ENCODE results near the gene RNF215. TPM values are rescaled to one million over a fixed set of nuclear protein-coding genes. Genes with fewer than 3 reads are reported as not detected.

The RNF215 gene
- total and polyA plus RNA-seq, 2 of the 13 experiments (the other 11 are each of a cell fraction or from before 2014, with no cell fraction given) = 5.3 to 6.1 TPM

- TF ChIP-seq MLXIP (CRISPR knock-in tag; IDR thresholded peaks at IDR 0.05; ENCODE audit: borderline replicate concordance) (no peak), ZBTB26 (CRISPR knock-in tag; IDR thresholded peaks at IDR 0.05; ENCODE audit: borderline replicate concordance) (no peak), ZNF296 (CRISPR knock-in tag; conservative IDR thresholded peaks at IDR 0.05) (no peak), NKX3-1 (CRISPR knock-in tag; IDR thresholded peaks at IDR 0.05) (no peak), SP4 (CRISPR knock-in tag; IDR thresholded peaks at IDR 0.05) (0 out of 2 replicates have a peak, but pooled peaks have one; percentile 39), JDP2 (CRISPR knock-in tag; IDR thresholded peaks at IDR 0.05; ENCODE audit: borderline replicate concordance) (no peak), ZNF230 (CRISPR knock-in tag; IDR thresholded peaks at IDR 0.05) (no peak), FLYWCH1 (CRISPR knock-in tag; IDR thresholded peaks at IDR 0.05) (no peak), ATF3 (CRISPR knock-in tag; IDR thresholded peaks at IDR 0.05) (no peak), ZNF180 (CRISPR knock-in tag; IDR thresholded peaks at IDR 0.05; ENCODE audit: borderline replicate concordance, low read depth) (no peak), MAFF (IDR thresholded peaks at IDR 0.05; ENCODE audit: low read depth, low read length) (peak; percentile 76), ZNF878 (CRISPR knock-in tag; IDR thresholded peaks at IDR 0.05) (no peak), BHLHE40 (IDR thresholded peaks at IDR 0.05; ENCODE audit: low read length) (no peak), ZNF543 (CRISPR knock-in tag; IDR thresholded peaks at IDR 0.05) (no peak), ZNF687 (CRISPR knock-in tag; IDR thresholded peaks at IDR 0.05) (peak; percentile 22; the same call in 1 of the 2 replicates), ZMAT5 (CRISPR knock-in tag; IDR thresholded peaks at IDR 0.05; ENCODE audit: borderline replicate concordance, low read depth) (no peak), HMG20A (CRISPR knock-in tag; IDR thresholded peaks at IDR 0.05; ENCODE audit: borderline replicate concordance) (no peak), ZNF737 (CRISPR knock-in tag; IDR thresholded peaks at IDR 0.05; ENCODE audit: borderline replicate concordance) (no peak), TBX2 (CRISPR knock-in tag; IDR thresholded peaks at IDR 0.05; ENCODE audit: borderline replicate concordance) (0 out of 2 replicates have a peak, but pooled peaks have one; percentile 25), KAT7 (CRISPR knock-in tag; IDR thresholded peaks at IDR 0.05; ENCODE audit: borderline replicate concordance) (no peak), PBX2 (CRISPR knock-in tag; IDR thresholded peaks at IDR 0.05) (no peak)
Observed at GRCh38 chr22:30404307-30404706, 17.1 kb upstream of the RNF215 start (continued).
